ENCODE data around the gene BLTP3A. TPM values are rescaled to one million over a fixed set of nuclear protein-coding genes. Genes with fewer than 3 reads are reported as not detected.

Gene BLTP3A, protein sequence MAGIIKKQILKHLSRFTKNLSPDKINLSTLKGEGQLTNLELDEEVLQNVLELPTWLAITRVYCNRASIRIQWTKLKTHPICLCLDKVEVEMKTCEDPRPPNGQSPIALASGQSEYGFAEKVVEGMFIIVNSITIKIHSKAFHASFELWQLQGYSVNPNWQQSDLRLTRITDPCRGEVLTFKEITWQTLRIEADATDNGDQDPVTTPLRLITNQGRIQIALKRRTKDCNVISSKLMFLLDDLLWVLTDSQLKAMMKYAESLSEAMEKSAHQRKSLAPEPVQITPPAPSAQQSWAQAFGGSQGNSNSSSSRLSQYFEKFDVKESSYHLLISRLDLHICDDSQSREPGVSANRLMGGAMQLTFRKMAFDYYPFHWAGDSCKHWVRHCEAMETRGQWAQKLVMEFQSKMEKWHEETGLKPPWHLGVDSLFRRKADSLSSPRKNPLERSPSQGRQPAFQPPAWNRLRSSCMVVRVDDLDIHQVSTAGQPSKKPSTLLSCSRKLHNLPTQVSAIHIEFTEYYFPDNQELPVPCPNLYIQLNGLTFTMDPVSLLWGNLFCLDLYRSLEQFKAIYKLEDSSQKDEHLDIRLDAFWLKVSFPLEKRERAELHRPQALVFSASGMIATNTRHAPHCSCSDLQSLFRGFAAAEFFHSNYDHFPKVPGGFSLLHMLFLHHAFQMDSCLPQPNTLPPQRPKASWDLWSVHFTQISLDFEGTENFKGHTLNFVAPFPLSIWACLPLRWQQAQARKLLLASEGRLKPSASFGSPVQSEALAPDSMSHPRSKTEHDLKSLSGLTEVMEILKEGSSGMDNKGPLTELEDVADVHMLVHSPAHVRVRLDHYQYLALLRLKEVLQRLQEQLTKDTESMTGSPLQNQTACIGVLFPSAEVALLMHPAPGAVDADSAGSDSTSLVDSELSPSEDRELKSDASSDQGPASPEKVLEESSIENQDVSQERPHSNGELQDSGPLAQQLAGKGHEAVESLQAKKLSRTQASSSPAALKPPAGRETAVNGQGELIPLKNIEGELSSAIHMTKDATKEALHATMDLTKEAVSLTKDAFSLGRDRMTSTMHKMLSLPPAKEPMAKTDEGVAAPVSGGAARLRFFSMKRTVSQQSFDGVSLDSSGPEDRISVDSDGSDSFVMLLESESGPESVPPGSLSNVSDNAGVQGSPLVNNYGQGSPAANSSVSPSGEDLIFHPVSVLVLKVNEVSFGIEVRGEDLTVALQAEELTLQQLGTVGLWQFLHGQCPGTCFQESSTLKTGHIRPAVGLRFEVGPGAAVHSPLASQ (N-terminal part only)
- total RNA-seq, result 3.2 and 4.5 TPM in 2 replicates

DNA sequence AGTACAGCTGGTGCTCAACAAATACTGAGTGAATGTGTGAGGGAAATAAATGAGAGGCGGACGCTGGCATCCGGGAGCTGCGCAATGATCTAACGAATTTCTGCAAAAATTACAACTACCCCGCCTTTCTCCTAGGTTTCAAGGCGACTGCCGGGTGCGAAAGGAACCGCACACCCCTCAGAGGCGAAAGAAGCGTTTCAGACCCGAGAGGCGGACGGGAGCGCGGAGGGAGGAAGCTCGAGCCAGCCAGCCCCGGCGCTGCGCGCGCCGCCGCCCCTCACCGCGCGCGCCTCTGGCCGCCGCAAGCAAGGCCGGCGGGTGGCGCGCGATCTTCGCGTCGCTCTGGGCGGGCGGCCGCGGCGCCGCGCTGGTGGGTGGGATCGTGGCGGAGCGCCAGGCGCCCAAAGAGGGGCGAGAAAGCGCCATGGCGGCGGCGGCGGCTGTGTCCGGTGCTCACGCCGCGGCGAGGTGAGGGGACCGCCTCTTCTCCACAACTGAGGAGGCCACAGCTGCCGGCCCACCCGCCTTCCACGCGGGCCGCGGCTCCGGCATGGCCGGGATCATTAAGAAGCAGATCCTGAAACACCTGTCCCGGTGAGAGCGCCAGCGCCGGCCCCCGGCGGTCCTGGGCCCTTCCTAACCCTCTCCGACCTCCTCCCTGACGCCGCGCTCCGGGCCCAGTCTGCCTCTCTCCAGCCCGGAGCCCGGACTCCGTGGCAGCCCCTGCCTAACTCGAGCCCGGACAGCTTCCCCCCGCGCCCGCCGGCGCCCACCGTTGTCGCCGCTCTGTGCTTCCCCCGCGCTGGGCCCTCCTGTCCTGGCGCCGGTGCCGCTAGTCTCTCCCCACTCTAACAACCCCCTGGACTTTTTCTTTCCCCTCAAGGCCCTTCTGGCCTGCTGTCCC is at the start of gene BLTP3A:
Gene BLTP3A (plus strand): TSS at position 383 of the 904 bp plus-strand sequence. CDS start 168 bp downstream, at position 551.

Other genes with a start within 250 kb of the BLTP3A start
- 0.15 TPM in 1 of 2 replicates, not detected in the other for gene SPDEF, start 235.8 kb upstream of the BLTP3A start, total RNA-seq
- gene ILRUN, start 95.3 kb upstream of the BLTP3A start, total RNA-seq, result 46.3 and 48.7 TPM in 2 replicates
- 47.3 and 57.6 TPM in 2 replicates for gene SNRPC, start 34.6 kb upstream of the BLTP3A start, total RNA-seq
- 12.2 and 21.5 TPM in 2 replicates for gene TAF11, start 96.0 kb downstream of the BLTP3A start, total RNA-seq
- 10.5 and 12.1 TPM in 2 replicates for gene ANKS1A, start 97.2 kb downstream of the BLTP3A start, total RNA-seq

Data from smooth muscle cell of trachea (primary cell).